ENCODE results near the gene MEGF11.

GRCh38 chr15:66097151-66098021 is 156.2 kb downstream of the MEGF11 start:
- TF ChIP-seq, protein P1, sequence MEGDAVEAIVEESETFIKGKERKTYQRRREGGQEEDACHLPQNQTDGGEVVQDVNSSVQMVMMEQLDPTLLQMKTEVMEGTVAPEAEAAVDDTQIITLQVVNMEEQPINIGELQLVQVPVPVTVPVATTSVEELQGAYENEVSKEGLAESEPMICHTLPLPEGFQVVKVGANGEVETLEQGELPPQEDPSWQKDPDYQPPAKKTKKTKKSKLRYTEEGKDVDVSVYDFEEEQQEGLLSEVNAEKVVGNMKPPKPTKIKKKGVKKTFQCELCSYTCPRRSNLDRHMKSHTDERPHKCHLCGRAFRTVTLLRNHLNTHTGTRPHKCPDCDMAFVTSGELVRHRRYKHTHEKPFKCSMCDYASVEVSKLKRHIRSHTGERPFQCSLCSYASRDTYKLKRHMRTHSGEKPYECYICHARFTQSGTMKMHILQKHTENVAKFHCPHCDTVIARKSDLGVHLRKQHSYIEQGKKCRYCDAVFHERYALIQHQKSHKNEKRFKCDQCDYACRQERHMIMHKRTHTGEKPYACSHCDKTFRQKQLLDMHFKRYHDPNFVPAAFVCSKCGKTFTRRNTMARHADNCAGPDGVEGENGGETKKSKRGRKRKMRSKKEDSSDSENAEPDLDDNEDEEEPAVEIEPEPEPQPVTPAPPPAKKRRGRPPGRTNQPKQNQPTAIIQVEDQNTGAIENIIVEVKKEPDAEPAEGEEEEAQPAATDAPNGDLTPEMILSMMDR (IDR thresholded peaks at IDR 0.05) = no peak
- no peak for TF ChIP-seq SIN3A (IDR thresholded peaks at IDR 0.05; ENCODE audit: borderline replicate concordance, low read depth, low read length)
- no peak for TF ChIP-seq GABPA (IDR thresholded peaks at IDR 0.05; ENCODE audit: low read depth)
- TF ChIP-seq EP300 (IDR thresholded peaks at IDR 0.05; ENCODE audit: borderline replicate concordance in 1 of 2, low read depth in 1 of 2, low read length in 1 of 2) = no peak
- no peak for TF ChIP-seq NRF1 (IDR thresholded peaks at IDR 0.05; ENCODE audit: low read depth, low read length)
